SK-N-MC (cell line): ENCODE measurements around the gene PTPA.
"Not testable (repeated sequence)": the region's sequence is repeated elsewhere in the genome, so short reads cannot be mapped to it uniquely, and the experiment has no call there.

Source experiments
- DNase-seq: peaks from one replicate; pipeline ENCODE4 v3.0.0-alpha.2; 2011; ENCODE audit warnings: low read depth, low spot score
- H3K27ac ChIP-seq: fragments of 200-600 bp; sonication (generic); 2 replicates; pipeline ENCODE4 v1.5.1; 2016; ENCODE audit warnings: mixed run types
- H3K36me3 ChIP-seq: fragments of 200-600 bp; sonication (generic); 2 replicates; pipeline ENCODE4 v1.6.1; 2017; ENCODE audit warnings: antibody characterized with exemption, low read length, mixed read lengths; ENCODE audit not compliant: insufficient read depth
- H3K4me3 ChIP-seq: fragments of 200-600 bp; sonication (generic); 2 replicates; pipeline ENCODE4 v1.5.1; 2016
- H3K9ac ChIP-seq: fragments of 200-600 bp; sonication (generic); 2 replicates; pipeline ENCODE4 v1.8.0; 2017; ENCODE audit warnings: mixed run types, mixed read lengths; ENCODE audit not compliant: insufficient read length
- H3K9me3 ChIP-seq: fragments of 200-600 bp; sonication (generic); 2 replicates; pipeline ENCODE4 v1.6.1; 2017; ENCODE audit warnings: low read depth, mild to moderate bottlenecking, antibody characterized with exemption, low read length, moderate library complexity, mixed read lengths
- EZH2 ChIP-seq: fragments of 200-600 bp; sonication (generic); IDR thresholded peaks from one replicate; pipeline ENCODE4 v1.6.1; 2017; ENCODE audit warnings: antibody characterized with exemption
- FOXP2 ChIP-seq: optimal IDR thresholded peaks from 2 replicates; pipeline ENCODE3; 2011; ENCODE audit warnings: mild to moderate bottlenecking, moderate library complexity; ENCODE audit not compliant: insufficient read depth; ENCODE audit errors: extremely low read length, control extremely low read depth
- POLR2AphosphoS5 ChIP-seq: IDR thresholded peaks from 2 replicates; pipeline ENCODE4 v1.6.1; 2012; ENCODE audit warnings: mild to moderate bottlenecking, low read depth, low read length, borderline replicate concordance

The PTPA gene

GRCh38 chr9:129183495-129184218, 72.4 kb downstream of the PTPA start:
- no peaks in the 10 kb centered on the region for H3K9me3 ChIP-seq
- TF ChIP-seq FOXP2 (no peak), POLR2AphosphoS5 (no peak), EZH2 (no peak)
- H3K27ac ChIP-seq: peak overlapping the region; percentile 12; the same call in 1 of the 2 replicates
- no peak overlapping the region for H3K4me3 ChIP-seq
- no peak for DNase-seq
- no peaks in the 10 kb centered on the region for H3K36me3 ChIP-seq
- no peak overlapping the region for H3K9ac ChIP-seq

GRCh38 chr9:129184219-129184524, 73.0 kb downstream of the PTPA start:
- no peaks in the 10 kb centered on the region for H3K9me3 ChIP-seq
- TF ChIP-seq FOXP2: no peak
- no peak for TF ChIP-seq POLR2AphosphoS5
- TF ChIP-seq EZH2: no peak
- peak overlapping the region; percentile 12 for H3K27ac ChIP-seq
- no peak for DNase-seq
- no peak overlapping the region for H3K9ac ChIP-seq
- no peak overlapping the region for H3K4me3 ChIP-seq
- H3K36me3 ChIP-seq: no peaks in the 10 kb centered on the region

GRCh38 chr9:129184596-129185122, 73.4 kb downstream of the PTPA start:
- no peaks in the 10 kb centered on the region for H3K36me3 ChIP-seq
- peak overlapping the region; percentile 12 for H3K27ac ChIP-seq
- H3K9me3 ChIP-seq: no peaks in the 10 kb centered on the region
- no peak overlapping the region for H3K4me3 ChIP-seq
- TF ChIP-seq EZH2: no peak
- TF ChIP-seq POLR2AphosphoS5: no peak
- TF ChIP-seq FOXP2: no peak
- no peak for DNase-seq
- H3K9ac ChIP-seq: peak overlapping the region; percentile 7

- Histone ChIP-seq H3K9ac (no peak overlapping the region), H3K27ac (no peak overlapping the region), H3K4me3 (no peak overlapping the region), H3K36me3 (no peaks in the 10 kb centered on the region), H3K9me3 (no peaks in the 10 kb centered on the region)
- no peak for DNase-seq
- no peak for TF ChIP-seq POLR2AphosphoS5
Observed at GRCh38 chr9:129185402-129185801, 74.2 kb downstream of the PTPA start.

GRCh38 chr9:129185991-129186390, 74.8 kb downstream of the PTPA start:
- Histone ChIP-seq H3K36me3 (no peaks in the 10 kb centered on the region), H3K9ac (no peak overlapping the region), H3K4me3 (no peak overlapping the region), H3K27ac (no peak overlapping the region), H3K9me3 (no peaks in the 10 kb centered on the region)
- DNase-seq: no peak
- TF ChIP-seq EZH2 (no peak), FOXP2 (no peak), POLR2AphosphoS5 (no peak)

GRCh38 chr9:129187042-129187441, 75.8 kb downstream of the PTPA start:
- no peak overlapping the region for H3K4me3 ChIP-seq
- H3K9me3 ChIP-seq: no peaks in the 10 kb centered on the region
- no peak overlapping the region for H3K27ac ChIP-seq
- TF ChIP-seq POLR2AphosphoS5: no peak
- no peak for TF ChIP-seq FOXP2
- no peak for TF ChIP-seq EZH2
- no peak for DNase-seq
- no peaks in the 10 kb centered on the region for H3K36me3 ChIP-seq
- no peak overlapping the region for H3K9ac ChIP-seq

- not testable (repeated sequence) for H3K4me3 ChIP-seq, H3K27ac ChIP-seq, DNase-seq, H3K9ac ChIP-seq, H3K36me3 ChIP-seq, H3K9me3 ChIP-seq
Observed at GRCh38 chr9:129189971-129190370, 78.8 kb downstream of the PTPA start.

- no peak for DNase-seq
- H3K9ac ChIP-seq: no peak overlapping the region
- H3K9me3 ChIP-seq: no peaks in the 10 kb centered on the region
- no peaks in the 10 kb centered on the region for H3K36me3 ChIP-seq
- no peak overlapping the region for H3K4me3 ChIP-seq
- TF ChIP-seq FOXP2 (no peak), EZH2 (no peak), POLR2AphosphoS5 (no peak)
- no peak overlapping the region for H3K27ac ChIP-seq
Observed at GRCh38 chr9:129191234-129191633, 80.0 kb downstream of the PTPA start.

GRCh38 chr9:129193655-129194054, 82.4 kb downstream of the PTPA start:
- no peak for TF ChIP-seq POLR2AphosphoS5
- TF ChIP-seq FOXP2: no peak
- TF ChIP-seq EZH2: no peak
- no peak for DNase-seq
- no peak overlapping the region for H3K9ac ChIP-seq

More at GRCh38 chr9:129193655-129194054, 82.4 kb downstream of the PTPA start:
- no peaks in the 10 kb centered on the region for H3K36me3 ChIP-seq
- no peaks in the 10 kb centered on the region for H3K9me3 ChIP-seq
- H3K27ac ChIP-seq: no peak overlapping the region
- H3K4me3 ChIP-seq: no peak overlapping the region
